ENCODE measurements around the gene ARMC6. TPM values are rescaled to one million over a fixed set of nuclear protein-coding genes. Genes with fewer than 3 reads are reported as not detected.

Gene ARMC6
- total and polyA plus RNA-seq, 2 of the 13 experiments (the other 11 are each of a cell fraction or from before 2014, with no cell fraction given), result 16.2 to 36.8 TPM

GRCh38 chr19:19033426-19034203 lies at the start of gene ARMC6, which contains the start of gene SUGP2 (continued):
- TF ChIP-seq AKNA (CRISPR knock-in tag; IDR thresholded peaks at IDR 0.05; ENCODE audit: borderline replicate concordance), result no peak
- peak; percentile 94; the same call in 1 of the 2 replicates for TF ChIP-seq AHR (CRISPR knock-in tag; IDR thresholded peaks at IDR 0.05)
- no peak for TF ChIP-seq SMARCC2 (IDR thresholded peaks at IDR 0.05)
- peak; percentile 66 for TF ChIP-seq ZBTB7B (CRISPR knock-in tag; IDR thresholded peaks at IDR 0.05)
- TF ChIP-seq PBX2 (CRISPR knock-in tag; IDR thresholded peaks at IDR 0.05), result no peak
- TF ChIP-seq CC2D1A (CRISPR knock-in tag; IDR thresholded peaks at IDR 0.05), result peak; percentile 61; the same call in 1 of the 2 replicates
- TF ChIP-seq GFI1 (CRISPR knock-in tag; IDR thresholded peaks at IDR 0.05; ENCODE audit: borderline replicate concordance), result peak; percentile 56; the same call in 1 of the 2 replicates
- TF ChIP-seq ZNF30 (CRISPR knock-in tag; IDR thresholded peaks at IDR 0.05), result peak; percentile 73; the same call in 1 of the 2 replicates
- TF ChIP-seq KLF12 (CRISPR knock-in tag; IDR thresholded peaks at IDR 0.05; ENCODE audit: borderline replicate concordance), result no peak
- no peak for TF ChIP-seq ZNF549 (CRISPR knock-in tag; IDR thresholded peaks at IDR 0.05)
- TF ChIP-seq ZFP37 (CRISPR knock-in tag; IDR thresholded peaks at IDR 0.05; ENCODE audit: borderline replicate concordance), result peak; percentile 54; the same call in 1 of the 2 replicates
- TF ChIP-seq KLF16 (CRISPR knock-in tag; IDR thresholded peaks at IDR 0.05), result peak in 1 of 2 experiments; percentile 90; a peak in 2 of 4 replicates
- TF ChIP-seq ZNF784 (CRISPR knock-in tag; IDR thresholded peaks at IDR 0.05; ENCODE audit: borderline replicate concordance), result peak; percentile 87
- TF ChIP-seq MYNN (CRISPR knock-in tag; IDR thresholded peaks at IDR 0.05; ENCODE audit: low read depth), result no peak
- peak; percentile 90 for TF ChIP-seq ATF7-NPFF (CRISPR knock-in tag; IDR thresholded peaks at IDR 0.05; ENCODE audit: low read depth)
- TF ChIP-seq ATF2 (CRISPR knock-in tag; IDR thresholded peaks at IDR 0.05), result 0 out of 2 replicates have a peak, but pooled peaks have one; percentile 50
- peak; percentile 78; the same call in 1 of the 2 replicates for TF ChIP-seq THAP9 (CRISPR knock-in tag; IDR thresholded peaks at IDR 0.05; ENCODE audit: borderline replicate concordance)

Data from HepG2 (cell line).